NCI-H2029 treated with DMSO at 0.1 percent for 48 hours (cell line): ENCODE results near the gene PAM.
"Not testable (repeated sequence)": the region's sequence is repeated elsewhere in the genome, so short reads cannot be mapped to it uniquely, and the experiment has no call there.

Experiments used
- DNase-seq: peaks from one replicate; lab custom pipeline; 2025; lab: John Stamatoyannopoulos, UW

The PAM gene

GRCh38 chr5:102941111-102941510, 186.0 kb downstream of the PAM start:
- DNase-seq: no peak

- no peak for DNase-seq
Observed at GRCh38 chr5:102946414-102946813, 191.3 kb downstream of the PAM start.

DNA sequence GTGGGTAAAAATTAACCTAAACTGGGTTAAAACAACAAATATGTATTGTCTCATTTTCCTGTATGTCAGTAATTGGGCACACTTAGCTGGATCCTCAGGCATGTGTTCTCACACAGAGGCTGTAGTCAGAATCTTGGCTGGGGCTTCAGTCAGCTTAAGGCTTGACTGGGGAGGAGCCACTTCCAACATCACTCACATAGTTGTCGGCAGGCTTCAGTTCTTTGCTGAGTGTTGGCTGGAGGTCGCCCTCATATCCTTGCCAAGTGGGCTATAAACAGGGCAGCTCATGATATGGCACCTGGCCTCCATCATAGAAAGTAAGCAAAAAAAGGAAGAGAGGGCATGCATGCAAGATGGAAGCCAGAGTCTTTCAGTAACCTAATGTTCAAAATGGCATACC, 191.9 kb downstream of the PAM start:
- DNase-seq: no peak

- DNase-seq: no peak
Observed at GRCh38 chr5:102955488-102955887, 200.4 kb downstream of the PAM start.

GRCh38 chr5:102956599-102956998, 201.5 kb downstream of the PAM start:
- DNase-seq: no peak

DNA sequence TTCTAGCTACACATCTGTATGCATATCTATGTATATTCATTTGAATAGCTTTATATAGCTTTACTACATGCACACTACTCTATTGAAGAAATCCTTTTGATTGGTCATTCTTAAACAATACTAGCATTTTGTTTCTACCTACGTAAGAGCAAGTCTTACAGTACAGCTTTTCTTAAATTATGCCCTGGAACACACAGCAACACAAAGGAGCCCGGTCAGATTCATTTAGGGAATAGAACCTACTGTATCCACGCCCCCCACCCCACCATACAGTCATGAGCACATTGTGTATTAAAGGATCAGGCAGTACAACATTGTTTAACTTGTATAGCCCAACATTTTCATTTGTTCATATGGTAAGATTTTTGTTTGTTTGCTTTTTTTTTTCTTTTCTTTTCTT, 202.0 kb downstream of the PAM start:
- no peak for DNase-seq

DNA sequence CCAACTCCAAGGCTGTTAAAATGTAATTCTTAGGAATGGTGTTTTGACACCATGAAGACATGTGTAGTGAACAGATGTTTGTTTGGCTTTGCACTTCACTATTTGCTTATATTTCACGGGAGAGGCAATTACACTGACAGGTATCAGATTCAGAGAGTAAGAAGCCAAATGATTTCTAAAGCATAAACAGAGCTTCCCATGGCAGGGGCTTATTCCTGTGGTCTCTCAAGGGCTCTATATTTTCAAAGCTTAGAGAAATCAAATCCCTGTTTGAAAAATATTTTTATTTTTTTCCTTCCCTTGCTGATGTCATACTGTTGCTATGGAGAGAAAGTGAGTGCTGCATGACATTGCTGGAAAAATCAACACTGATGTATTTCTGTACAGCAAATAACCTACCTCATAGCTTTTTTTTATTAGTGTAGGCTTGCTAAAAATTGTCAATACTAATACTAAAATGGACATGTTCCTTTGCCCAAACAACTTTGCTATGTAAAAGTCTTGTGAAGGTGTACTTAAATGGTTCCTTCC, 203.4 kb downstream of the PAM start:
- DNase-seq: peak; percentile 75

DNA sequence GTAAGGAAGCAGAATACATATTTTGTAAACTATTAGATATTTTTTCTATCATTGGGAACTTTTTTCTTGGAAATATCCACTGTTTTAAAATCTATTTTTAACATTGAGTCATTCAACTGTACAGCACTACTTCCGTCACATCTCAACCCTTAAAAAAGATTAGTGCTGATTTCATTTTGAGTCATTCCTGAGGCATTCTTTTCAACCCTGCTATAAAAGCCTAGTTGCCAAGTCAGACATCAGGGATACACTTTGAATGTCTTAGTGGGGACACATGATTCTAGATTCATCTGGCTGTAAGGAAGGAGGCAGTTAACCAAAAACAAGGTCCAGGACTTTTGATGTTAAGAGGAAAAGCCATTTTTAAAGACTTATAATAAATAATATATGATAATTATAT, 203.9 kb downstream of the PAM start:
- no peak for DNase-seq

DNA sequence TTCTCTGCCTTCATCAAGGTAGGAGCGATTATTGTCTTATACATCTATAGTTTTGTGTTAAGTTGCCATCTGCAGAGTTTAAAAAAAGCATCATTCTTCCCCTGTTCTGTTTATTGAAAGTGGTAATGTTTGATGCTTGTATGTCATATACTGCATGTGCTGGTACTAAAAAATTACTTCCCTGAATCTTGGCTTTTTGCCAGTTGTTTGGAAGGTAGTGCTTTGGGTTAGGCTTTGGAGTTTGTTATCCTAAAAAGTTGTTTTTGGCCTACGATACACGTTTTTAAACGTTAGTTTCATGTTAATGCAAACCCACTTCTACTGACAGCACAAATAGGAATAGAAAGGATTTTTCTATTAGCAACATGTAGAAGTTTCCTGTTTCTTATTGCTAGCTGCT, 206.6 kb downstream of the PAM start:
- no peak for DNase-seq

DNA sequence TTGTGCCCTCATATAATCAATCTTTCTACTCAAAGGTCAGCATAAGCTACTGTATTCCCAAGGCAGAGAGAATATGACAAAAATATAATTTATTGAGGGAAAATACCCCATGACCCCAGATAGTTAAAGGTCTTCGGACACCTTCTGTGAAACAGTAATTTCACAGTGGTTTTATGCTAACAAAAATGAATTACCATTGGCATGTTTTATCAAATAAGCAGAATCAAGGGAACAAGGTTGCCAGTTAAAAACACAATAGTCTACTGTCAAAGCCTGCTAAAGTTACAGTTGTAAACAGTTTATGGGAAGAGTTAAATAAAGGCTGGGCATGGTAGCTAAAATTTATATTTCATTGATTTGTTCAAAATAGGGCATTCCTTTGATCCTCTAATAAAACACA, 210.5 kb downstream of the PAM start:
- DNase-seq: no peak

DNA sequence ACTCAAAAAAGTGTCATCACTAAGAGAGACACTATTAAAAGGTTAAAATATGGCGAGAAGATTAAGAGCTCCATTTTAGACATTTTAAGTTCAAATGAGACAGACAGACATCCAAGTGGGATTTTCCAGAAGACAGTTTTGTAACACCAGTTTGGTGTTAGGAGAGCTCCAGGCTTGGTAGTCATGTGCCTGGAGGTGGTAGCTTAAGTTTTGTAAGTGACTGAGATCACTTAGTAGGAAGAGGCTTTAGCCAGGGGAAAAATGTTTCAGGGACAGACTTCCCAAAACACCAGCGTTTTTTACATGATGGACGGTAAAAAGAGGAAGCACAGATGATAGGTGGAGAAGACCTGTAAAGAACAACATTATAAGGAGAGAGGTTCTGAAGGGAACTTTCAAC, 214.5 kb downstream of the PAM start:
- no peak for DNase-seq

GRCh38 chr5:102971676-102972293, 216.7 kb downstream of the PAM start:
- DNase-seq: no peak

GRCh38 chr5:102974177-102974576, 219.1 kb downstream of the PAM start:
- no peak for DNase-seq

DNA sequence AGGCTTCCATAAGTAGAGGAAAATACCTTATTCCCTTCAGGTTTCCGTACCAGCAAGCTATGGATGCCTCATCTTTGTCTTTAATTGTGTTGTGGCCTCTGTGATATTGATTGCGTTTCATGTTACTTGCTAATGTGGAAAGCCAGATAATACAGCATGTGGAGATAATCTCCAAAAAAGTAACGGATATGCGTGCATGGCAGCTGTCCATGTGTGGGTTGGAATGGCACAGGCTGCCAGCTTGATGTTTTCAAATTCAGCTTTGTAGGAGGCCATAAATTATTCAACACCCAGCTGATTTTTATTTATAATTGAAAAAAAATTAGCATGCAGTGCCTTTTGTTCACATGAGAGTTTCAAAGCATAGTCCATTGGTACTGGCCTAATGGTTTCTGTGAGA, 219.9 kb downstream of the PAM start:
- no peak for DNase-seq

GRCh38 chr5:102975457-102976182, 220.5 kb downstream of the PAM start:
- DNase-seq: no peak

GRCh38 chr5:102981957-102982635, 227.0 kb downstream of the PAM start:
- no peak for DNase-seq

DNA sequence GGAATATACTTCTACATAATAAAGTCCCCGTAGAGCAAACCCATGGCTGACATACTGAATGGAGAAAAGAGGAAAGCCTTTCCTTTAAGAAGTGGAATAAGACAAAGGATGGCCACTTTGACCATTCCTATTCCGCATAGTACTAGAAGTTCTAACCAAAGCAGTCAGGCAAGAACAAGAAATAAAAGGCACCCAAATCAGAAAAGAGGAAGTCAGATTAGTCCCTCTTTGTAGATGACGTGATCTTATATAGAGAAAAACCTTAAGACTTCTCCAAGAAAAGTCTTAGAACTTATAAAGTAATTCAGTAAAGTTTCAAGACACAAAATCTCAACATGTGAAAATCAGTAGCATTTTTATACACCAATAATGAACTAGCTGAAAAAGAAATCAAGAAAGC, 231.0 kb downstream of the PAM start:
- no peak for DNase-seq

GRCh38 chr5:102988459-102988858, 233.4 kb downstream of the PAM start:
- DNase-seq: no peak

- no peak for DNase-seq
Observed at GRCh38 chr5:102991802-102992201, 236.7 kb downstream of the PAM start.

DNA sequence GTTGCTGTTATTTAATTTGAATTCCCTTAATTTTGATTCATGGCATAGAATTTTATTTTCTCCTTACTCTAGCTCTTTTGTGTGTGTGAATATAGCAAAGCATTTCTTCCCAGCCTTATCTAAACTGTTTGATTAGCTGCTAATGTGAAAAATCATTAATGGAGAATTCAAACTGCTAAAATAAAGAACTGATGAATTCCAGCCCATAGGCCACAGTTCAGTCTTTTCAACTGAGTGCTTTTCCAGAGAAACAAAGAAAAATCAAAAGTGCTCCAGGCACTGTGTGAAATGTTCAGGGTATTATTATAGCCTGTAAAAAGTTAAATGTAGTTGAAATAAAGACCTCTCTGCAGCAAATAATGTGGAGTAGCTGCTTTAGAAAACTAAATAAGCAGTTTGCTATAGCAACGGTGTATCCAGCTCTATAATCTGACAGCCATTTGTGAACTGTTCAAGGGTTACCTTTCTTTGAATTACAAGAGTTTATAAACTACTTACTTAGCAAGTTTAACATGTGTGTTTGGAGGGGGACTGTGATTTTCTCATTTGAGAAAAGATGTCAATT, 241.0 kb downstream of the PAM start:
- no peak for DNase-seq

- no peak for DNase-seq
Observed at GRCh38 chr5:102998224-102998623, 243.1 kb downstream of the PAM start.

GRCh38 chr5:102999191-102999590, 244.1 kb downstream of the PAM start:
- DNase-seq: no peak

GRCh38 chr5:102999621-103000020, 244.5 kb downstream of the PAM start:
- DNase-seq: not testable (repeated sequence)
